ENCODE measurements around the gene NUP50.

- TF ChIP-seq CTCF (conservative IDR thresholded peaks at IDR 0.05 in 1 of 2, IDR thresholded peaks at IDR 0.05 in 1 of 2; ENCODE audit: extremely low read depth in 1 of 2, insufficient read depth in 1 of 2, low read depth in 1 of 2, low read length in 2 of 2), result no peak
- TF ChIP-seq EZH2 (IDR thresholded peaks at IDR 0.05; ENCODE audit: borderline replicate concordance, low read length), result no peak
Measured at GRCh38 chr22:45155050-45155840, 8.5 kb upstream of the NUP50 start.
